Stimulated activated CD8-positive, alpha-beta memory T cell treated with anti-CD3 and anti-CD28 coated beads, Interleukin-4, amount 100 ng/mL, for 48 hours (primary cell): Measurements from ENCODE around the gene GNB3.

ENCODE experiments used
- DNase-seq: peaks from one replicate; pipeline ENCODE4 v3.0.0-alpha.2; 2020

GNB3 gene

DNA sequence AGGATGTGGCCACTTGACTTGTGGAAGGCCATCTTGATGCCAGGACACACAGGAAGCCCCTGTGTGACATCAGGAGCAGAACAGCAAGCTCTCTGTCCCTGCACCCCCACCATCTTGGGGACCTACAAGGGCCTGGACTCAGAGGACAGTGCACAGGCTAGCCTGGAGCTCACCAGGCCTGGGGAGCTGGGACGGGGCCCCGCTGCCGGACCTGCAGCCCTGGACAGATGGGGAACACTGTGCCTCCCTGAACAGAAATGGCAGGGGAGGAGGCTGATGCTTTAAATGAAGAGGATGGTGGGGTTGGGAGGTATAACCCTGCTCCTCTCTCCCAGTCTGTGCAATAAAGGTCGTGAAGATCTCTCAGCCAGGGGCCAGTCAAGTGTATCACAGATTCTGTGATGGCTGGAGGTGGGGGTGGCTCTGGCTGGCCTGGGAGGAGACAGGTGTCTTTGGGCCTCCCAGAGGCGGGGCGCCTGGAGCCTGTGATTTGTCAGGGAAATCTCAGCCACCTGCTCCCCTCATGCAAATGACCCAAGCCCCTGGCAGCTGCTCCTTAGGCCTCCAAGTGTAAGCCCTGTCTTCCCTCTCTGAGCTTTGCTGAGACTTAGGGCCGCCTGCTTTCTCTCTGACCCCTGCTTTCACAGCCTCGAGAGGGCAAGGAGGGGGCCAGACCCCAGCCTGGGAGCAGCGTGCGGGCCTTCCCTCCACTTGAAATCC lies 1.1 kb upstream of the GNB3 start:
- DNase-seq, result no peak

DNA sequence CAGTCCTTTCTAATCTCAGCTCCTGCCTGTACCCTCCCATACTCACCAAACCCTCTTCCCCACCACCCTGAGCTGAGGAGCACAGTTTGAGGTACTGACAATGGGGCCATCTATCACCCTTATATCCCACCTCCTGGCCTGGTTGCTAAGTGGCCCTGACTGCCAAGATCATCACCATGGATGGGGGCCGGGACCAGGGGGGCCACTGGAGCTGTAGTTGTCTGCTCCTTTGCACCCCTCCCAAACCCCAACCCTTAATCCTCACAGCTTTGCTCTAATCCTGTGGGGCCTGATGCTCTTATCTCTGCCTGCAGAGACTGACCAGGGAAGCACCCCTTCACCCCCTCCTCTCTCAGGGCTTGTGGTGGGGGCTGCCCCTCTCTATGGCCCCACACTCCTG lies 395 bp upstream of the GNB3 start:
- DNase-seq, result no peak

DNA sequence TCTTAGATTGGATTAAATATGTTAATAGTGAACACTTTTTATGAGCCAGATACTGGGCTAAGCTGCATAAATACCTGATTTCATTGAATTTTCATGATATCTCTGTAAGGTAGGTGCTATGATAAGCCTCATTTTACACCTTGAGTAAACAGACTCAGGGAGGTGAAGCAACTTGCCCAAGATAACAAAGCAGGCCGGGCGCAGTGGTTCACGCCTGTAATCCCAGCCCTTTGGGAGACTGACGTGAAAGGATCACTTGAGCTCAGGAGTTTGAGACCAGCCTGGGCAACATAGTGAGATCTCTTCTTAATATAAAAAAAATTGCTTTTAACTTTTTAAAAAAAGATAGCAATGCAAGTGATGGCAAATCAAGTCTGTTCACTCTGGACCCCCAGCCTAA lies 1.4 kb downstream of the GNB3 start:
- no peak for DNase-seq

DNA sequence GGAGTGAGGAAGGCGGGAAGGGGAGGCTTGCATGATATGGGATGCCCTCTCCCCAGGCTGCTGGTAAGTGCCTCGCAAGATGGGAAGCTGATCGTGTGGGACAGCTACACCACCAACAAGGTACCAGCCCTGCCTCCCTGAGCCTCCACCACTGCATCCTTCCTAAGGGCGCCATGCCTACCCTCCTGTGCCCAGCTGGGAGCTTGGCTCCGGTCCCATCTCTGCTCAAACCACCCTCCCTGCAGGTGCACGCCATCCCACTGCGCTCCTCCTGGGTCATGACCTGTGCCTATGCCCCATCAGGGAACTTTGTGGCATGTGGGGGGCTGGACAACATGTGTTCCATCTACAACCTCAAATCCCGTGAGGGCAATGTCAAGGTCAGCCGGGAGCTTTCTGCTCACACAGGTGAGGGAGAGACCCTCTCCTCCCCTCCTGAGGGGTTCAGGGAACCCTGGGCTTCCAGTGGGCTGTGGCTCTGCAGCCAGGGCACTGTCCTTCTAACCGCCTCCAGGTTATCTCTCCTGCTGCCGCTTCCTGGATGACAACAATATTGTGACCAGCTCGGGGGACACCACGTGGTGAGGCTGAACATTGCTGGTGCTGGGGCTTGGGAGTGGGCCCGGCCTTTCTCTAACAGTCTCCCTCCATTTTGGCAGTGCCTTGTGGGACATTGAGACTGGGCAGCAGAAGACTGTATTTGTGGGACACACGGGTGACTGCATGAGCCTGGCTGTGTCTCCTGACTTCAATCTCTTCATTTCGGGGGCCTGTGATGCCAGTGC lies 2.6 kb downstream of the GNB3 start:
- no peak for DNase-seq

DNA sequence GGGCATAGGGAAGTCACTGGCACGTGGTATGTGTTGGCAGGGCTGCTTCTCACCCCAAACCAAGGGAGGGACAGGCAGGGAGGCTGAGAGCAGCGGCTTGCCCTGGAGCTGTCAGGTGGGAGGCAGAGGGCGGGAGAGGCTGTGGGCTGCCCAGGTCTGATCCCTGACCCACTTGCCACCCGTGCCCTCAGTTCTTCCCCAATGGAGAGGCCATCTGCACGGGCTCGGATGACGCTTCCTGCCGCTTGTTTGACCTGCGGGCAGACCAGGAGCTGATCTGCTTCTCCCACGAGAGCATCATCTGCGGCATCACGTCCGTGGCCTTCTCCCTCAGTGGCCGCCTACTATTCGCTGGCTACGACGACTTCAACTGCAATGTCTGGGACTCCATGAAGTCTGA lies 4.7 kb downstream of the GNB3 start:
- no peak for DNase-seq

DNA sequence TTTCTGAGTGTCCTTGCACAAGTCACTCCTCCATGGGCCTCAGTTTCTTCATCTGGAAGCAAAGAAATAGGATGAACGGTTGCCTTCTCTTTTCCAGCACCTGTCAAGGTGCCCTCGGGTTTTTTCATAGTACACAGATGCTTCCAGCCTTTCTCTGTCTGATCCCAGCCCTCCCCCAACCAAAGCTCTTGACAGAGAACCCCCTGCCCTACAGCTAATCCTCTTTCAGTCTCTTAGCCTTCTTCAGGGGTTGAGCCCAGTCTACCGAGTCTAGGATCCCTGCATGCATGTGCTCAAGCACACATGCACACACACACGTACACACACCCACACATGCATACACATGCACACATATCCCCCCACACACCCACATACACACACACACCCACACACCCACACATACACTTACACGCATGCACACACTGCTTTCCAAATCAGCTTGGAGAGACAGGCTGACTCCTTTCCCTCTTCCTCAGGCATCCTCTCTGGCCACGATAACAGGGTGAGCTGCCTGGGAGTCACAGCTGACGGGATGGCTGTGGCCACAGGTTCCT lies 5.7 kb downstream of the GNB3 start:
- no peak for DNase-seq

DNA sequence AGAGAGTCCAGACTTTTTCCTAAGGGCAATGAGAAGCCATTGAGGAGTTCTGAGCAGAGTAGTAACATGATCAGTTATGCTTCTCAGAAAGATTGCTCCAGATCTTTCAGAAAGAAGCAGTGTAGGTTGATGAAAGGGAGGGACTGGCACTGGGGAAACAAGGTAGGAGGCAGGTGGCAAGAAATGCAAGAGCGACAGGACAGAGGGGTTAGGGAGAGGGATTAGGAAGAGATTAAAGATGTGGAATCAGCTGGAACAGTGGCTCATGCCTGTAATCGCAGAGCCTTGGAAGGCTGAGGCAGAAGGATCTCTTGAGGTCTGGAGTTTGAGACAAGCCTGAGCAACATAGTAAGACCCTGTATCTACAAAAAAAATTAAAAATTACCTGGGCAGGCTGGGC lies 7.0 kb downstream of the GNB3 start:
- no peak for DNase-seq

DNA sequence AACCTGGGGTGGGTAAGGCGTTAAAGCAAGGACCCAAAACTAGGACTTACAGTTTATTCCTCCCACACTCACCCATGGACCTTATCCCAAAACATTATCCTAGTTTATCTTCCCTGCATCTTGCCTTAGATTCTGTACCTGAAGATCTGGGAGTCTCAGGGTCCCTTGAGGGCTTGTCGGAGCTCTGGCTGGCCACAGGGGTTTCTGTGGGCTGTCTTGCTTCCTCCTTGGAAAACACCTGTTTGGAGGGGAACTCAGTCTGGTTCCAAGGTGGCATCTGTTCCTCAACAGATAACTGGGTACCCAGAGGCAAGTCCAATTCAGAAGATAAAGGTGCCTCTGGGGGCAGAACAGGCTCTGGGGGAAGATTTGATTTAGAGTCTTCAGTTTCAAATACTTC lies 8.7 kb downstream of the GNB3 start:
- no peak for DNase-seq

DNA sequence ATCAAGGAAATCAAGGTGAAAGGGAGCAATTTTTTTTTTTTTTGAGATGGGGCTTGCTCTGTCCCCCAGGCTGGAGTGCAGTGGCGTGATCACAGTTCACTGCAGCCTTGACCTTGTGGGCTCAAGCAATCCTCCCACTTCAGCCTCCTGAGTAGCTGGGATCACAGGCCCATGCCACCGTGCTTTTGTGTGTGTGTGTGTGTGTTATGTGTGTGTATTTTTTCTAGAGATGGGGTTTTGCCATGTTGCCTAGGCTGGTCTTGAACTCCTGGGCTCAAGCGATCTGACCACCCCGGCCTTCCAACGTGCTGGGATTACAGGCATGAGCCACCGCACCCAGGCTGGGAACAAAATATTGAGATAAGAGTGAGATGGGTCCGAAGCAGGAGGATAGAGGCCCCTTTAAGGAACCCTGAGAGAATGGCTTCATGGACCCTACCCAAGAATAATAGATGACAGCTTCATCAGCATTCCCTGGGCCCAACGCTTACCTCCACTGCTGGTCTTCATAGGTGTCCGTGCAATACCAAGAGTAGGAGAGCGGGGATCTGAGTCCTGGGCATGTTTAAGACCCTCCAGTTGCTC lies 9.3 kb downstream of the GNB3 start:
- no peak for DNase-seq

DNA sequence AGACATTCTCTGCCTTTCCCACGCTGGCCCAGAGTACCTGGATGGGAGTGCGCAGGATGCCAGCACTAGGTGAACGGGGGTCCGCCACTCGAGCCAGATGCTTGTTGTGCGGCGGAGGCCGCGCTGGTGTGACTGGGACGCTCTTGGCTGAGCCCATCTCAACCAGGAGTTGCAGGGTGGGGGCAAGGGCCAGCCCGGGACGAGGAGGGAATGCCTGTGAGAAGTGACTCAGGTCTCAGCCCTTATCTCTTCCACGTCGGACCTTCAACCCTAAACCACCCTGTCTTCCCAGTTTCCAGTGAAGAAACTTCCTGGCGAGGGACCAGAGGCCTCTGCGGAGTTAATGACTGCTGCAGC lies 10.0 kb downstream of the GNB3 start:
- DNase-seq, result no peak

DNA sequence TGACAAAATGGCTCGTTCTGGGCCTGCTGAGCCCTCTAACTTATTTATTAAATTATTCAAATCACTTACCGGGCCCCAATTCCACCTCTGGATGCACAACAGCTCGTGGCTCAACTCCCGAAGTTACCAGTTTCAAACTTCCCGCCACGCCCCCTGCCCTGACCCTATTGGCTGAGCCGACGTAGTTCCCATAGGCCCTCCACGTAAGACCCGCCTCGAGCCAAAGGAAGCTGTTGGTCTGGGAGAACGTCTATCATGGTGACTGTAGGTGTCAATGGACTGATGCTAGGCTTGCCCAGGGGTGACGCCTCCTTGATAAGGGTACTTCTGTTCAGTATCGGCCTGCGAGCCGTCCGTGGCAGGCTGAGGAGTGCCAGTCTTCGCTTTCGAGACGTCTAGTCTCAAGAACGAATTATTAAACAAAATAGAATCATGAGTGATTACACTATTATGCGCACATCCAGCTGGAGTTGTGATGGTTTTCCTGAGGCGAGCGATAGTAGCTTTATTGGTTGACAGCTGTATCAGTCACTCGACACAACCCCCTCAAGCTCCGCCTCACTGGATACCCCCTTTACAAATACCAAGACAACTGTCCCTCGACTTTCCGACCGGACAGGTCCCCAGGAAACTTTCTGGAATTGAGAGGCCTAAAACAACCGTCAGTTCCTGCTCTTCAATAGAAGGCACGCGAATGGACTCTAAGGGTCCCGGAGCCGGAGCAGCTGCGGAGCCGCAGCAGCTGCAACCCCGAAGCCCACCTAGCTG lies 10.6 kb downstream of the GNB3 start, which contains the start of gene CDCA3:
Gene CDCA3, minus strand, starts transcription at position 134 of the 768 bp plus-strand sequence. CDS start 334 bp downstream, outside the sequence.
- peak; percentile 97 for DNase-seq

DNA sequence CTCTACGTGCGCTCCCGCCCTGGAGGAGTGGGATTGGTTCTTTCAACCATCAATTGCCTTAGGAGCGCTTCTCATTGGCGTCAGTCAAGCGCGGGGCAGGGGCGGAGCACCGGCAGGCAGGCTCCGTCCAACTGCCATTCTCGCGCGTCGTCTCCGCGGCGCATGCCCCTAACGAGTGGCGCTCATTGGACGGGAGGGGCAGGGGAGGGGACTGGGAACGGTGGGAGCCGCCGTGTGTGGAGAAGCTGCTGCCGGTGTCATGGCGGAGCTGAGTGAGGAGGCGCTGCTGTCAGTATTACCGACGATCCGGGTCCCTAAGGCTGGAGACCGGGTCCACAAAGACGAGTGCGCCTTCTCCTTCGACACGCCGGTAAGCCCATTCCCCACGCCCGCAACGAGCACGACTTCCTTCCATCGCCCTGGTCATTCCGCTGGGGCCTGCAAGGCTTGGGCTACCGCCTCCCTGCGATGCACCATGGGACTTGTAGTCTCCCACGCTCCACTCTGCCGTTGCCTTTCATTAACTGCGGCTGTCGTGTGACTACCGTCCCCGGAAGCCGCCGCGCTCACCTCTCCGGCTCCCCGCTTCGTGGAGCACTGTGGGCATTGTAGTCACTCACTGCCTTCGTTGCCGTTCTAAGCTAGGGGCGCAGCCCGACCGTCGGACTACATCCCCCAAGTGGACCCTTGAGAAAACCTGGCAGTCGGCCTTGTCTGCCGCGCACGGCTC lies 11.4 kb downstream of the GNB3 start, which contains the start of gene USP5:
Gene USP5, plus strand, starts transcription at position 230 of the 730 bp plus-strand sequence. Its CDS starts 30 bp downstream, at position 260.
- DNase-seq, result peak; percentile 97

DNA sequence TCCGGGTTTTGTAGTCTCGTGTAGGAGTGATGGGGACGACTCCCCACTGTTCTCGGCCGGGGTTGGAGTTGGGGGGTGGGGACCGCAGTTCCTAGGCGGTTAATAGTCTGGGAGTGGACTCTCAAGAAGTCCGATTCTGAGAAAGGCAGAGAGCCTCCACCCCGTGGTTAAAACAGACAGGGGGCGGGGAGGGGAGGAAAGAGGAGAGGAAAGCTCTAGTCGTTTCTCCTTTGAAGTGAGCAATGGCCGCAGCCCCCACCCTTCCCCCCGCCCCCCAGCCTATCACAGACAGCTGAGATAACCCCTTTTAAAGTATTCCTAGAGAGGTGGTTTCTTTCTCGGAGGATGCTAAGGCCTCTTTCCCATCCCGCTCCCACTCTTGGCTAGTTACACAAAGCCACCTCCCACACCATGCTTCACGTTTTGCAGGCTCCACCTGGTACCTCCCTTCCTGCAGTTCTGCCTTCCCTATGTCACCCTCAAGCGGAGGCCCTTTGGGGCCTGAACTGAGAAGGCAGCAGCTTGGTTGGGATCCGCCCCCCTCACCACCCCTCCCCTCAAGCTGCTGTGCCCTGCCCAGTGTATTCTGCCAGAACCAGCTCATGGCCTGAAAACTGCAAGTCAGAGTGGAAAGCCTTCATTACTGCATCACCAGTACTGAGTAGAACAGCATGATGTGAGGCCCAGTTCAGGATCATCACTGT lies 12.1 kb downstream of the GNB3 start:
- peak; percentile 80 for DNase-seq

DNA sequence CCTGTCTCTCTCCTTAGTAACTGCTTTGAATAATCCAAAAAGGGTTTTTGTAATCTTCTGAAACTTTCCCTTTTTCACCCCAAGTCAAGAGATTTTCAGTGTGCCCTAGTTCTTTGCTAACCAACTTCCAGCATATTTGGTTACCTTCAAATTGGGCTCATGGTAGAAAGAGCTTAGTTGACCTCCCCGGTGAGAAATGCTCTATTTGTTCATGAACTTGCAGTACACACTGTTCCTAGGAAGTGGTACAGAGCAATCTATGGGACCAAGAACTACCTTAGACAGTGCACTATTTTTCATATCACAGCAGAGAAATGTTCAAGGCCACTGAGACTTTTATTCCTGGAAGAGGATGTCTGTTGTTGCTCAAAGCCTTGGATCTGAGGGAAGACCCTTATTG lies 12.9 kb downstream of the GNB3 start:
- DNase-seq, result no peak

DNA sequence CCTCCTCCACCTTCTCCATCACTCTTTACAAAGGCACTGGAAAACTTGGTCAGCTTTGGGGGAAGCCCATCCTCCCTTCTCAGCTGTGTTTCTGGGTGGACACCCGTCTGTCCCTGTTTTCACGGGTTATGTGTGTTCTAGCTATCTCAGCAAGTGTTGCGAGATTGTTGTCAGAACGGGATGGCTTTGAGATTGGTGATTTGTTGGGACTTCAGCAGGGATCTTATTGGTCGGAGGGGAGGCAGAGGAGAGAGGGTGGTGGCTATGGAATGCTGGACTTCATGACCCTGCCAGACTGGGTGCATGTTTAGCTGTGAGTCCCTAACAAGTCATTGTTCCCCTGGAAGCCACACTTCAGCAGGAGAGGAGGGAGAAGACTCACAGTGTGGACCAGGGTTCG lies 13.3 kb downstream of the GNB3 start:
- no peak for DNase-seq

DNA sequence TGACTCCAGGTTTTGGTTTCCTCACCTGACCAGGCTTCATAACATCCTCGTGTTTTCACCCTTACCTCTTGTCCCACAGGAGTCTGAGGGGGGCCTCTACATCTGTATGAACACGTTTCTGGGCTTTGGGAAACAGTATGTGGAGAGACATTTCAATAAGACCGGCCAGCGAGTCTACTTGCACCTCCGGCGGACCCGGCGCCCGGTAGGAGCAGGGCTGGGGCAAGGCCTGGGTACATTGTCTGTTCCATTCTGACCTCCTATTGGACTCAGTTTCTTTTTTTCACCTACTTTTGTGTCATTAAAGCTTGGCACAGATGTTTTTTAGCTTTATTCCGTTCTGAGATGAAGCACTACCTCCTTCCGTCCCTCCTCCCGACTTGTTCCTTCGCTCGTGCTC lies 14.6 kb downstream of the GNB3 start:
- no peak for DNase-seq

DNA sequence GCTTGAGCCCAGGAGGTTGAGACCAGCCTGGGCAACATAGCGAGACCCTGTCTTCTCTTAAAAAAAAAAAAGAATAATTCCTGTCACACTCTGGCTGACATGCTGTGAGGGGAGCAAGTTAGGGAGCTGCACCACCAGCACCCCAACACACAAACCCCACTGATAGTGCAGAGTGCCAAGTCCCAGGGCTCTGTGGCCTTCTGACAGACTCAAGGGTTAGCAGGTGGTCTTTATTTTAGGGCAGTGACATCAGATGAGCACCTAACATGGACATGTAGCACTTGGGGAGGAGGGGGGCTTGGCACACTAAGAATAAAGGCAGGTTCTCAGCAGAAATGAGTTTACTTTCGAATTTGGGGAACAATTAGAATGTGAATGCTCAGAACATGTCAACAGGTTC lies 18.1 kb downstream of the GNB3 start:
- DNase-seq, result no peak

DNA sequence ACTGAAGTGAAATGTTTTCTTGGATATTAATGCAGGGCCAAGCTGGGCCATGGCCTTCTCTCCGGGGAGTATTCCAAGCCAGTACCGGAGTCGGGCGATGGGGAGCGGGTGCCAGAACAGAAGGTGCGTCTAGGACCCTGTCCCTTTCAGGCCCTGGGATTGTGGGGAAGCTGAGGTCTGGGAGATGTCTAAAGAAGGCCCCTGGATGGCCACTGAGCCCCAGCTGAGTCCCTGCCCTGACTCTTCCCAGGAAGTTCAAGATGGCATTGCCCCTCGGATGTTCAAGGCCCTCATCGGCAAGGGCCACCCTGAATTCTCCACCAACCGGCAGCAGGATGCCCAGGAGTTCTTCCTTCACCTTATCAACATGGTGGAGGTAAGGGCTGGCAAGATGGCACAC lies 19.4 kb downstream of the GNB3 start:
- DNase-seq, result no peak

DNA sequence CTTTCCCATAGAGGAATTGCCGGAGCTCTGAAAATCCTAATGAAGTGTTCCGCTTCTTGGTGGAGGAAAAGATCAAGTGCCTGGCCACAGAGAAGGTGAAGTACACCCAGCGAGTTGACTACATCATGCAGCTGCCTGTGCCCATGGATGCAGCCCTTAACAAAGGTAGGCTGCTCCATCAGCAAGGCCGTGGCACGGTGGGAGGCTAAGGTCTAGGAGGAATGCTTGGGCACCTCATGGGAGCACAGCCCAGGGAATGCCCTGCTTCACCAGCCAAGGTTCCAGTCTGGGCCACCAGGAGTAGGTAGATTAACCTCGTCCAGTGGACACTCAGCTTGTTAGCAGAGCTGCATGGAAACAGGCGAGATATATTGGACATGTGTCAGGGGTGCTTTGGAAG lies 20.2 kb downstream of the GNB3 start:
- DNase-seq, result no peak

DNA sequence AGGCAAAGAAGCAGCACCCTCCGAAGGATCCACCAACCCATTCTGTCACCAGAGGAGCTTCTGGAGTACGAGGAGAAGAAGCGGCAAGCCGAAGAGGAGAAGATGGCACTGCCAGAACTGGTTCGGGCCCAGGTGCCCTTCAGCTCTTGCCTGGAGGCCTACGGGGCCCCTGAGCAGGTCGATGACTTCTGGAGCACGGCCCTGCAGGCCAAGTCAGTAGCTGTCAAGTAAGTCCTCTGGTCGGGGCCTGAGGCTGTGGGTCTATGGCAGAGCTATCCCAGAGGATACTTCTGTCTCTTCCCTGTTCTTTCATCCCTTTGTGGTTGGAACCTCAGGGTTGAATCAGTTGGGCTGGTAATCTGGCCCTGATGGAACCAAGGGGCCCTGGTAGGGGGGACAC lies 20.7 kb downstream of the GNB3 start:
- no peak for DNase-seq

DNA sequence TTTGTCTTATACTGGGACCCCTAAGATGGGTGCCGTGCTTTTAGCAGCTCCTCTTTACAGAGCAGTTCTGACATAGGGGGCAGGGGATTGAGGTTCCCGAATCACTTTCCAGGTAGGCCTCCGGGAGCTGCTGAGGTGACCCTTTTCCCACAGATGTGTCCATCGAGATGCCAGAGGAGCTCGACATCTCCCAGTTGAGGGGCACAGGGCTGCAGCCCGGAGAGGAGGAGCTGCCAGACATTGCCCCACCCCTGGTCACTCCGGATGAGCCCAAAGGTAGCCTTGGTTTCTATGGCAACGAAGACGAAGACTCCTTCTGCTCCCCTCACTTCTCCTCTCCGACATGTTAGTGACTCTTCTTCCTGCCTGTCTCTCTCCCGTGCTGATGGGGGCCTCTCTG lies 22.3 kb downstream of the GNB3 start:
- DNase-seq, result no peak
